Measurements from ENCODE around the gene CEP85L. TPM values are rescaled to one million over a fixed set of nuclear protein-coding genes. Genes with fewer than 3 reads are reported as not detected.

CEP85L gene
- total RNA-seq, 3 donors from 2014 or later: 3.7 to 13.6 (median 4.0) TPM

DNA sequence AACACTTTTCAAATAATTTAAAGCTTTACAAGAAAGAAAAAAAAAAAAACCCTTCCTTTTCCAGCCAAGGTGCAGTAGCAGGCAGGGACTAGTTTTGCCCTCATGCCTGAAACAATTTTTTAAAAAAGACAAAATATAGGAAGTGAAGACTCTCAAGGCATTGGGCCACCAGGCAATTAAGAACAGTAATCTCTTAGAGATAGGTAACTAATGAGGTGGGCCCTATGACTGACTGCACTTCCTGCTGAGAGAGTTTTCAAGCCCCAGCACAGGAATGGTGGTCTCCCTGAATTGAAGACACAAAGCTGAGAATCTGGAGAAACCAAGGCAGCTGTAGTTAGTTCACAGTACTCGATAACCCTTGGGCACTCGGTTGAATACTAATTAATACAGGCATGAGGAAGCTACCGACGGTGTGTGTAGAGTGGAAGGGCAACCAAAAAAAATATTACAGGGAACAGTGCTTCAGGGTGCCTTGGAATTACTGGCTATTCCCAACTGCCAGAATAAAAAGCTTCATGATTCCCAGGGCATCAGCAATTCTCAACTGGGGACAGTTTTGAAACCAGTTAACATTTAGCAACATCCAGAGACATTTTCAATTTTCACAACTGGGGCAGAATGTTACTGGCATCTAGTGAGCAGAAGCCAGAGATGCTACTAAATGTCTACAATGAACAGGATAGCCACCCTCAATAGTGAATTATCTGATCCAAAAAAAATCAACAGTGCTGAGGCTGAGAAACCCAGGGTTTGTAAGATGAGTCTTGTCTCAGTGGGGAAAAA, 139.3 kb downstream of the CEP85L start:
- no peak for DNase-seq
- TF ChIP-seq, protein P1, sequence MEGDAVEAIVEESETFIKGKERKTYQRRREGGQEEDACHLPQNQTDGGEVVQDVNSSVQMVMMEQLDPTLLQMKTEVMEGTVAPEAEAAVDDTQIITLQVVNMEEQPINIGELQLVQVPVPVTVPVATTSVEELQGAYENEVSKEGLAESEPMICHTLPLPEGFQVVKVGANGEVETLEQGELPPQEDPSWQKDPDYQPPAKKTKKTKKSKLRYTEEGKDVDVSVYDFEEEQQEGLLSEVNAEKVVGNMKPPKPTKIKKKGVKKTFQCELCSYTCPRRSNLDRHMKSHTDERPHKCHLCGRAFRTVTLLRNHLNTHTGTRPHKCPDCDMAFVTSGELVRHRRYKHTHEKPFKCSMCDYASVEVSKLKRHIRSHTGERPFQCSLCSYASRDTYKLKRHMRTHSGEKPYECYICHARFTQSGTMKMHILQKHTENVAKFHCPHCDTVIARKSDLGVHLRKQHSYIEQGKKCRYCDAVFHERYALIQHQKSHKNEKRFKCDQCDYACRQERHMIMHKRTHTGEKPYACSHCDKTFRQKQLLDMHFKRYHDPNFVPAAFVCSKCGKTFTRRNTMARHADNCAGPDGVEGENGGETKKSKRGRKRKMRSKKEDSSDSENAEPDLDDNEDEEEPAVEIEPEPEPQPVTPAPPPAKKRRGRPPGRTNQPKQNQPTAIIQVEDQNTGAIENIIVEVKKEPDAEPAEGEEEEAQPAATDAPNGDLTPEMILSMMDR (IDR thresholded peaks at IDR 0.05): no peak
- intact Hi-C loops (cut with DNase I, micrococcal nuclease): no loop called here
- Histone ChIP-seq H3K9me3 (no peaks in the 10 kb centered on the region), H3K4me3 (no peak overlapping the region), H3K4me1 (ENCODE audit: low read depth) (no peaks in the 10 kb centered on the region), H3K36me3 (ENCODE audit: low read depth) (no peaks in the 10 kb centered on the region)
- ATAC-seq: no peak

DNA sequence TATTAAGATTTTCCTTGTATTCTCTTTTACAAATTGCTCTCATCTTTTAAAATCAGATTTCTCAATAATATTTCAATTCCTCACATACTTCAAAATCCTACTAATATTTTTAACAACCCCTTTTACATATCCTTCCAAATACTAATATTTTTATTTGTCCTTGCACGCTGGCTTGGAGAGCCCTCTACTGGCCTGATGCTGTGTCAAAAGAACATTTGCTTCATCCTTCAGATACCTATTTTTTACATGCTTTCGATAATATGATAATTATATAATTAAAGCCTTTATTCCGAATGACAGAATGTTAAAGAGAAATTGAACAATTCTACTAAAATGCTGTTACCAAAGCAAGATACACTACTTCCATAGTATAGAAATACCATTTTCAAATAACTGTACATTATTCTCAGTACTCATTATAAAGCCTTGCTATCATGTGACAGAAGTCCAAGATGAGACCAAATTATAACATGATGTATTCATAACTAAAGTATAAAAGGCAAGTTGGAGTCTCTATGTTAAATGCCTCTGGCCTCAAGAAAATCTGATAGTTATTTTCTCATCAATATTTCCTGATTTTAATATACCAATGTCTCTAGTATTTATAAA, 142.3 kb downstream of the CEP85L start:
- intact Hi-C loops (cut with DNase I, micrococcal nuclease): loop anchor here in 1 of 2 donors (10.0 kb wide), 1 partner anchor 224 kb away; no protein-coding TSS in a partner anchor
- Histone ChIP-seq H3K36me3 (ENCODE audit: low read depth) (no peaks in the 10 kb centered on the region), H3K4me3 (no peak overlapping the region), H3K4me1 (ENCODE audit: low read depth) (no peaks in the 10 kb centered on the region), H3K9me3 (no peaks in the 10 kb centered on the region)
- ATAC-seq: no peak
- TF ChIP-seq, protein P1 (IDR thresholded peaks at IDR 0.05): no peak
- peak in 1 of 3 donors; percentile 9 for DNase-seq

DNA sequence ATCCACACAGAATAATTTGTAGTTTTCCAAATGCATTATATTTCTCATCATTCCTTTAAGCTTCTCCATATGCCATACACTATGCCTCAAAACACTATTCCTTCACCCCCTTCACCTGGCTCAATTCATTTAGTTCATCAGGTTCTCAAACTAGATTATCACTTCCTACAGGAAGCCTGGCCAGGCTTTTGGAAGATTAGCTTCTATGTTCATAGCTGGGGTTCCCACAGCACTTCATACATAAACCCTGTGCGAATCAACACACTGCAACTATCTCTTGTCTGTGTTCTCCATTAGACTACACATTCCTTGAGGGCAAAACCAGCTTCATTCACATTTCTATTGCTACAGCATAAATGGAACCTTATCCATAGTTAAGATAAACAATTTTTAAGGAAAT, 143.8 kb downstream of the CEP85L start:
- intact Hi-C loops (cut with DNase I, micrococcal nuclease): loop anchor here in 1 of 2 donors (10.0 kb wide), 1 partner anchor 223 kb away; no protein-coding TSS in a partner anchor
- H3K9me3 ChIP-seq: no peaks in the 10 kb centered on the region
- TF ChIP-seq, protein P1 (IDR thresholded peaks at IDR 0.05): no peak
- H3K4me1 ChIP-seq (ENCODE audit: low read depth): no peaks in the 10 kb centered on the region
- no peak for DNase-seq
- no peak for ATAC-seq
- no peak overlapping the region for H3K4me3 ChIP-seq
- H3K36me3 ChIP-seq (ENCODE audit: low read depth): no peaks in the 10 kb centered on the region

DNA sequence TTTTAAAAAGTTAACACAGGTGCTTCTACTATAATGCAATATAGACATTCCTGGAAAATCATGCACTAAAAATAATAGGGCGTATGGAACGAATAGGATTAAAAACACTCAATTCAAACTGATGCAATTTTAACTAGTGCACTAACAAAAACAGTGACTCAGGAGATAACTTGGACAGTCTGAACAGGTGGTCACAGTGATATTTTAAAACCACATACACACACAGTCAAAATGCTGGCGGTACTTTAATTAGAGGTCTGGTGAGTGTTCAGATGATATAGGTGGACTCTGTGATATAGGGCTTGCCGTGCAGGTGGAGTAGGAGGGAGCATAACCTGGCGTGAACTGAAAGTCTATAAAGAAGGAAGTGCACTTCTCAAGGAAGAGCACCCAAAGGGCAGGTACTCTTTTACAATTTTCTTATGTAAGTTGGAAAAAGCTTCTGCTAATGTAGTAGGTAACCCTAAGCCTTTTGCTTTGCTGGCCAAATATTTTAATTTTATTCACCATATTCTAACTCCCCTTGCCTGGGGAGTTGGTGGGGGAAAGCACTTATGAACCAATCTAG, 145.2 kb downstream of the CEP85L start:
- DNase-seq: no peak
- ATAC-seq: no peak
- Histone ChIP-seq H3K4me1 (ENCODE audit: low read depth) (no peaks in the 10 kb centered on the region), H3K9me3 (no peaks in the 10 kb centered on the region), H3K36me3 (ENCODE audit: low read depth) (no peaks in the 10 kb centered on the region), H3K4me3 (no peak overlapping the region)
- intact Hi-C loops (cut with DNase I, micrococcal nuclease): loop anchor here in 1 of 2 donors (10.0 kb wide), 1 partner anchor 221 kb away; no protein-coding TSS in a partner anchor
- TF ChIP-seq, protein P1 (IDR thresholded peaks at IDR 0.05): no peak

DNA sequence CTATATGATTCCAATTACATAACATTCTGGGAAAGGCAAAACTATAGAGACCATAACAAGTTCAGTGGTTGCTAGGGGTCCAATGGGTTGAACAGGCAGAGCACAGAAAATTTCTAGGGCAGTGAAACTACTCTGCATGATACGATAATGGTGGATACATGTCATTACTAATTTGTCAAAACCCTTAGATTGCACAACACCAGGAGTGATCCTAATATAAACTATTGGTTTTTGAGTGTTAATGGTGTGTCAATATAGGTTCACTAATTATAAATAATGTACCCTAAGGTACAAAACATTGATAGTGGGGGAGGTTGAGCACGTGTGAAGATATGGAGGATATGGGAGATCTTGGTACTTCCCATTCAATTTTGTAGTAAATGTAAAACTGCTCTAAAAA, 145.7 kb downstream of the CEP85L start:
- TF ChIP-seq, protein P1 (IDR thresholded peaks at IDR 0.05): no peak
- Histone ChIP-seq H3K4me3 (no peak overlapping the region), H3K4me1 (ENCODE audit: low read depth) (no peaks in the 10 kb centered on the region), H3K36me3 (ENCODE audit: low read depth) (no peaks in the 10 kb centered on the region), H3K9me3 (no peaks in the 10 kb centered on the region)
- DNase-seq (no peak), ATAC-seq (no peak)
- intact Hi-C loops (cut with DNase I, micrococcal nuclease): loop anchor here in 1 of 2 donors (10.0 kb wide), 1 partner anchor 221 kb away; no protein-coding TSS in a partner anchor

All from mucosa of descending colon (tissue), 3 donors.